Osteocyte (in vitro differentiated cells): ENCODE results near the gene DRD4. TPM values are rescaled to one million over a fixed set of nuclear protein-coding genes. Genes with fewer than 3 reads are reported as not detected.
A peak's percentile ranks its signal among the peaks of the same experiment; 100 is the strongest.

Source experiments
- DNase-seq: peaks from one replicate; pipeline ENCODE4 v3.0.0; 2021; ENCODE audit warnings: mixed read lengths; ENCODE audit not compliant: unreplicated experiment; ENCODE audit errors: extremely low spot score
- H3K27ac Mint-ChIP-seq: one replicate; pipeline ENCODE4 v1.8.0; 2021; ENCODE audit warnings: mild to moderate bottlenecking, mixed read lengths; ENCODE audit not compliant: unreplicated experiment
- H3K27me3 Mint-ChIP-seq: one replicate; pipeline ENCODE4 v1.8.0; 2021; ENCODE audit warnings: mixed read lengths; ENCODE audit not compliant: unreplicated experiment
- H3K36me3 Mint-ChIP-seq: one replicate; pipeline ENCODE4 v1.8.0; 2021; ENCODE audit warnings: mixed read lengths; ENCODE audit not compliant: unreplicated experiment
- H3K4me1 Mint-ChIP-seq: one replicate; pipeline ENCODE4 v1.8.0; 2021; ENCODE audit warnings: mixed read lengths; ENCODE audit not compliant: unreplicated experiment
- H3K4me3 Mint-ChIP-seq: one replicate; pipeline ENCODE4 v1.8.0; 2021; ENCODE audit warnings: mild to moderate bottlenecking, moderate library complexity, mixed read lengths; ENCODE audit not compliant: unreplicated experiment
- H3K9me3 Mint-ChIP-seq: one replicate; pipeline ENCODE4 v1.8.0; 2021; ENCODE audit warnings: mixed read lengths; ENCODE audit not compliant: unreplicated experiment
- long read RNA-seq: library from polyadenylated mRNA; unstranded; transcript quantifications from one replicate; pipeline ENCODE4 v2.0.0, GENCODE V29; 2021
- total RNA-seq: library from RNA; stranded (reverse); gene quantifications from 2 replicates; pipeline ENCODE4 v1.2.1, GENCODE V29; 2021
- TF ChIP-seq, protein P1 (sequence below): fragments of 200-600 bp; sonication (generic); IDR thresholded peaks from 2 replicates; pipeline ENCODE4 v1.5.0; 2021; ENCODE audit warnings: antibody characterized with exemption, mild to moderate bottlenecking, moderate library complexity

Gene DRD4
- 1.7 and 1.8 TPM in 2 replicates for total RNA-seq
- long read RNA-seq, result 0 reads

DNA sequence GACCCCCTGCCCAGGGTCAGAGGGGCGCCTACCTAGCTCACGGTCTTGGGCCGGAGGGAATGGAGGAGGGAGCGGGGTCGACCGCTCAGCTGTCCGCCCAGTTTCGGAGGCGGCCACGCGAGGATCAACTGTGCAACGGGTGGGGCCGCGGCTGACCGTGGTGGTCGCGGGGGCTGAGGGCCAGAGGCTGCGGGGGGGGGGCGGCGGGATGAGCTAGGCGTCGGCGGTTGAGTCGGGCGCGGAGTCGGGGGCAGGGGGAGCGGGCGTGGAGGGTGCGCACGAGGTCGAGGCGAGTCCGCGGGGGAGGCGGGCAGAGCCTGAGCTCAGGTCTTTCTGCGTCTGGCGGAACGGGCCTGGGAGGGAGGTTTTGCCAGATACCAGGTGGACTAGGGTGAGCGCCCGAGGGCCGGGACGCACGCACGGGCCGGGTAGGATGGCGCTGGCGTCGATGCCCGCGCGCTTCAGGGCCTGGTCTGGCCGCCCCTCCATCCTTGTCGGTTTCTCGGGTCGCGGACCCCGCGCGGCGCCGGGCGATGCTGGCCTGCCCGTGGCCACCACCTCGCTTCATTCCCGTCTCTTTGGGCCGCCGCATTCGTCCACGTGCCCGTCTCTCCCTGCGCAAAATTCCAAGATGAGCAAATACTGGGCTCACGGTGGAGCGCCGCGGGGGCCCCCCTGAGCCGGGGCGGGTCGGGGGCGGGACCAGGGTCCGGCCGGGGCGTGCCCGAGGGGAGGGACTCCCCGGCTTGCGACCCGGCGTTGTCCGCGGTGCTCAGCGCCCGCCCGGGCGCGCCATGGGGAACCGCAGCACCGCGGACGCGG lies at the start of gene DRD4:
DRD4 (plus strand) TSS at position 759 of the 822 bp plus-strand sequence; CDS start at position 795, 36 bp downstream.
- Mint-ChIP-seq H3K9me3 (no peaks in the 10 kb centered on the region), H3K4me3 (peak within 1 kb of the TSS; percentile 69), H3K27me3 (peaks cover 3% of the 10 kb centered on the region), H3K27ac (no peak within 1 kb of the TSS), H3K36me3 (peaks cover 6% of the 10 kb centered on the region), H3K4me1 (peaks cover 25% of the 10 kb centered on the region)
- DNase-seq, result no peak
- TF ChIP-seq, protein P1, sequence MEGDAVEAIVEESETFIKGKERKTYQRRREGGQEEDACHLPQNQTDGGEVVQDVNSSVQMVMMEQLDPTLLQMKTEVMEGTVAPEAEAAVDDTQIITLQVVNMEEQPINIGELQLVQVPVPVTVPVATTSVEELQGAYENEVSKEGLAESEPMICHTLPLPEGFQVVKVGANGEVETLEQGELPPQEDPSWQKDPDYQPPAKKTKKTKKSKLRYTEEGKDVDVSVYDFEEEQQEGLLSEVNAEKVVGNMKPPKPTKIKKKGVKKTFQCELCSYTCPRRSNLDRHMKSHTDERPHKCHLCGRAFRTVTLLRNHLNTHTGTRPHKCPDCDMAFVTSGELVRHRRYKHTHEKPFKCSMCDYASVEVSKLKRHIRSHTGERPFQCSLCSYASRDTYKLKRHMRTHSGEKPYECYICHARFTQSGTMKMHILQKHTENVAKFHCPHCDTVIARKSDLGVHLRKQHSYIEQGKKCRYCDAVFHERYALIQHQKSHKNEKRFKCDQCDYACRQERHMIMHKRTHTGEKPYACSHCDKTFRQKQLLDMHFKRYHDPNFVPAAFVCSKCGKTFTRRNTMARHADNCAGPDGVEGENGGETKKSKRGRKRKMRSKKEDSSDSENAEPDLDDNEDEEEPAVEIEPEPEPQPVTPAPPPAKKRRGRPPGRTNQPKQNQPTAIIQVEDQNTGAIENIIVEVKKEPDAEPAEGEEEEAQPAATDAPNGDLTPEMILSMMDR, result no peak

DNA sequence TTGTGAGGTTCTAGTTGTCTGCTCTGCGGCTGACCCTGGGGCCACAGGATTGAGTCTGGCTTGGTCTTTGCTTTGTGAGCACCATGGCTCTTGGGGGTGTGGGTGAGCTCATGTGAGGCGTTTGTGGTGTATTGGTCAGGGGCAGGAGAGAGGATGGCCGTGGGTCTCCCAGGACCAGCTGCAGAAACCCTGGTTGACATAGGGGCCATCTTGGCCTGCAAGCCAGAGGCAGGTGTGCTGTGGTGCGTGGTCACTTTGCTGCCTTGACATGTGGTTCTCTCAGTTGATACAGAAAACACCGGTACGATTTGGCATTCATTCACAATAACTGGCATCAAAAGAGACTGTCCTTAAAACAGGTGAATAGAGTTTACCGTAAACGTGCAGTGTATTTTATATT lies 49.5 kb upstream of the DRD4 start:
- no peak for DNase-seq
- H3K27ac Mint-ChIP-seq, result no peak overlapping the region
- H3K4me3 Mint-ChIP-seq, result no peak overlapping the region
- H3K27me3 Mint-ChIP-seq, result no peaks in the 10 kb centered on the region
- peaks cover 2% of the 10 kb centered on the region for H3K4me1 Mint-ChIP-seq
- no peaks in the 10 kb centered on the region for H3K9me3 Mint-ChIP-seq
- H3K36me3 Mint-ChIP-seq, result peaks cover 36% of the 10 kb centered on the region
- TF ChIP-seq, protein P1, result no peak

DNA sequence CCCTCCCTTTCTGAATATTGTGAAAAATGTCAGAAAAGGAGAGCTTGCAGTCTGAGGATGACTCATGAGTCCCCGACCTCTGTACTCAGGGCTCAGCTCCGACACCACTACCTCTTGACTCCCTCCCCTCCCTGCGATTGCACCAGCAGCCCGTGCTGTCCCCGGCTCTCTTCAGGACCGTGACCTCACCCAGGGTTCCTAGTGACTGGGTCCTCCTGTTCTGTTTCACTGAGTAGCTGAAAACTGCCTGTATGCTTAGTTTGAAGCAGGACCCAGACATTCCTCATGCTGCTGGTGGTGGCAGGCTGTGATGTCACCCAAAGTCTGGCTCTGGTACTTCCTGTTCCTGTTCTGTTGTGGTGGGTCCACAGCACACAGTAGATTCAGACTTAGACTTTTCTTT lies 49.1 kb upstream of the DRD4 start:
- TF ChIP-seq, protein P1, result no peak
- Mint-ChIP-seq H3K4me3 (no peak overlapping the region), H3K27me3 (no peaks in the 10 kb centered on the region), H3K36me3 (peaks cover 39% of the 10 kb centered on the region), H3K4me1 (peaks cover 2% of the 10 kb centered on the region), H3K27ac (no peak overlapping the region), H3K9me3 (no peaks in the 10 kb centered on the region)
- no peak for DNase-seq

DNA sequence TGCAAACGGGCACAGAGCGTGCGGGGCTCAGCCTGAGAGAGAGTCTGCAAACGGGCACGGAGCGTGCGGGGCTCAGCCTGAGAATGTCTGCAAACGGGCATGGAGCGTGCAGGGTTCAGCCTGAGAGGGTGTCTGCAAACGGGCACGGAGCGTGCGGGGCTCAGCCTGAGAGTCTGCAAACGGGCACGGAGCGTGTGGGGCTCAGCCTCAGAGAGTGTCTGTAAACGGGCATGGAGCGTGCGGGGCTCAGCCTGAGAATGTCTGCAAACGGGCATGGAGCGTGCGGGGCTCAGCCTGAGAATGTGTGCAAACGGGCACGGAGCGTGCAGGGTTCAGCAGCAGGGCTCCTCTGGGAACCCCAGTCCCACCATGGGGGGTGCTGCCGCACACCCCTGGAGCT lies 47.3 kb upstream of the DRD4 start:
- no peak for DNase-seq
- Mint-ChIP-seq H3K36me3 (peaks cover 44% of the 10 kb centered on the region), H3K27me3 (no peaks in the 10 kb centered on the region), H3K4me1 (peaks cover 2% of the 10 kb centered on the region), H3K9me3 (no peaks in the 10 kb centered on the region), H3K4me3 (no peak overlapping the region), H3K27ac (no peak overlapping the region)
- TF ChIP-seq, protein P1, result no peak

DNA sequence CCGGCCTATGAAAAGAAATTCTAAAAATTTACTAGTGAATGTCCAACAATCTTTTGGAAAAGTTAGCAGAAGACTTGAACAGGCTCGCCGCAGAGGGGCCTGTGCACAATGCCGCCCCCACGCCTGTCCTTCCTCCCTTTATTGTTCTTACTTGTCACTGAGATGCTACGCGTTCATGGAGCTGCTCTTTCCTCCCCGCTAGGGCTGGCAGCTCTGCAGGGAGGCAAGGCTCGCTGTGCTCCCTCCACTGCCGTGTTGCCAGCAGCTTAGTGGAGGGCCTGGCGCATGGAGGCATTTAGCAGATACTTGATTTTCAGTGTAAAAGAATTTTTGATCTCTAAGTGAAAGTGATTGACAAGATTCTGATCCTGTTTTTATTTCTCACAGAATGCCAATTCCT lies 46.1 kb upstream of the DRD4 start:
- Mint-ChIP-seq H3K9me3 (no peaks in the 10 kb centered on the region), H3K27ac (no peak overlapping the region), H3K27me3 (no peaks in the 10 kb centered on the region), H3K4me3 (no peak overlapping the region), H3K36me3 (peaks cover 46% of the 10 kb centered on the region), H3K4me1 (peaks cover 2% of the 10 kb centered on the region)
- TF ChIP-seq, protein P1, result no peak
- DNase-seq, result no peak
